GM12892 (cell line): ENCODE data around the gene KIF6.

Source experiments
- DNase-seq: peaks from one replicate; pipeline ENCODE4 v3.0.0; 2011; ENCODE audit not compliant: insufficient read length
- FAIRE-seq: peaks from 2 replicates; lab custom pipeline; 2011; peaks lifted over from hg19 to GRCh38; lab: Jason Lieb, UNC
- POLR2A ChIP-seq: IDR thresholded peaks from 2 replicates; pipeline ENCODE4 v1.6.1; 2011; ENCODE audit warnings: low read depth, low read length, control low read depth
- POLR2AphosphoS5 ChIP-seq: IDR thresholded peaks from 2 replicates; pipeline ENCODE4 v1.6.1; 2011; ENCODE audit warnings: low read depth, low read length, control low read depth
- TAF1 ChIP-seq: IDR thresholded peaks from 2 replicates; pipeline ENCODE4 v1.6.1; 2011; ENCODE audit warnings: low read depth, mild to moderate bottlenecking, control low read depth, low read length, borderline replicate concordance

KIF6 gene

GRCh38 chr6:39706819-39707335 lies 18.3 kb downstream of the KIF6 start:
- FAIRE-seq (no peak), DNase-seq (no peak)
- TF ChIP-seq POLR2A (no peak), TAF1 (no peak), POLR2AphosphoS5 (no peak)

GRCh38 chr6:39702265-39702664 lies 22.9 kb downstream of the KIF6 start:
- TF ChIP-seq POLR2A (no peak), POLR2AphosphoS5 (no peak), TAF1 (no peak)
- FAIRE-seq (no peak), DNase-seq (no peak)

GRCh38 chr6:39700362-39700761 lies 24.8 kb downstream of the KIF6 start:
- FAIRE-seq (no peak), DNase-seq (no peak)

GRCh38 chr6:39698789-39699188 lies 26.4 kb downstream of the KIF6 start:
- DNase-seq, result no peak
- TF ChIP-seq POLR2A, result no peak
- no peak for TF ChIP-seq TAF1
- TF ChIP-seq POLR2AphosphoS5, result no peak
- peak; percentile 36 for FAIRE-seq

More at GRCh38 chr6:39700362-39700761, 24.8 kb downstream of the KIF6 start:
- TF ChIP-seq TAF1 (no peak), POLR2AphosphoS5 (no peak), POLR2A (no peak)

GRCh38 chr6:39696986-39697788 lies 28.0 kb downstream of the KIF6 start:
- no peak for TF ChIP-seq POLR2A
- TF ChIP-seq POLR2AphosphoS5, result no peak
- no peak for TF ChIP-seq TAF1
- DNase-seq (no peak), FAIRE-seq (peak; percentile 81)

- TF ChIP-seq POLR2A, result no peak
- TF ChIP-seq POLR2AphosphoS5, result no peak
- no peak for TF ChIP-seq TAF1
- FAIRE-seq (no peak), DNase-seq (no peak)
Observed at GRCh38 chr6:39695447-39695846, 29.8 kb downstream of the KIF6 start.

GRCh38 chr6:39693206-39693605 lies 32.0 kb downstream of the KIF6 start:
- DNase-seq (no peak), FAIRE-seq (no peak)
- TF ChIP-seq TAF1 (no peak), POLR2AphosphoS5 (no peak), POLR2A (no peak)

- DNase-seq (no peak), FAIRE-seq (no peak)
- no peak for TF ChIP-seq POLR2AphosphoS5
- TF ChIP-seq POLR2A, result no peak
- no peak for TF ChIP-seq TAF1
Observed at GRCh38 chr6:39688494-39688893, 36.7 kb downstream of the KIF6 start.

GRCh38 chr6:39686976-39687375 lies 38.2 kb downstream of the KIF6 start:
- no peak for TF ChIP-seq POLR2AphosphoS5
- TF ChIP-seq POLR2A, result no peak
- no peak for TF ChIP-seq TAF1
- DNase-seq (no peak), FAIRE-seq (no peak)

- DNase-seq, result no peak
- FAIRE-seq, result no peak
- TF ChIP-seq POLR2A (no peak), POLR2AphosphoS5 (no peak)
Observed at GRCh38 chr6:39685938-39686337, 39.3 kb downstream of the KIF6 start.

- no peak for DNase-seq
- no peak for FAIRE-seq
- TF ChIP-seq POLR2AphosphoS5, result no peak
- TF ChIP-seq TAF1, result no peak
- TF ChIP-seq POLR2A, result no peak
Observed at GRCh38 chr6:39685489-39685826, 39.8 kb downstream of the KIF6 start.
